Liver (tissue), 9 donors: Measurements from ENCODE around the gene ZNF382. TPM values are rescaled to one million over a fixed set of nuclear protein-coding genes. Genes with fewer than 3 reads are reported as not detected.

Experiments used
- DNase-seq: peaks from one replicate; pipeline ENCODE4 v3.0.0-alpha.2; 2017; ENCODE audit warnings: low spot score
- H3K27ac ChIP-seq, 2 donors: one replicate each; pipeline ENCODE4 v1.7.0; 2013; ENCODE audit warnings: inconsistent platforms in 2 of 2, low read length in 2 of 2, control low read depth in 1 of 2, low read depth in 1 of 2, mild to moderate bottlenecking in 1 of 2
- H3K27me3 ChIP-seq, 4 donors: one replicate each; pipeline versions ENCODE4 v1.6.1 to v1.7.0; 2013; ENCODE audit warnings: low read length in 3 of 4, inconsistent platforms in 1 of 4, mild to moderate bottlenecking in 1 of 4, moderate library complexity in 1 of 4; ENCODE audit not compliant: control insufficient read depth in 4 of 4, insufficient read depth in 4 of 4
- H3K36me3 ChIP-seq, 4 donors: one replicate each; pipeline versions ENCODE4 v1.6.1 to v1.7.0; 2013; ENCODE audit warnings: low read length in 3 of 4, mild to moderate bottlenecking in 3 of 4, low read depth in 1 of 4, moderate library complexity in 1 of 4; ENCODE audit not compliant: control insufficient read depth in 4 of 4, insufficient read depth in 3 of 4
- H3K4me1 ChIP-seq, 4 donors: one replicate each; pipeline versions ENCODE4 v1.6.1 to v1.7.0; 2013; ENCODE audit warnings: low read length in 3 of 4, mild to moderate bottlenecking in 3 of 4, moderate library complexity in 1 of 4; ENCODE audit not compliant: control insufficient read depth in 4 of 4, insufficient read depth in 4 of 4
- H3K4me3 ChIP-seq, 3 donors: one replicate each; pipeline versions ENCODE4 v1.6.1 to v1.7.0; 2013; ENCODE audit warnings: low read length in 3 of 3, control low read depth in 1 of 3, low read depth in 1 of 3, mild to moderate bottlenecking in 1 of 3
- H3K9ac ChIP-seq, 2 donors: one replicate each; pipeline ENCODE4 v1.7.0; 2013; ENCODE audit warnings: low read length in 2 of 2, mild to moderate bottlenecking in 2 of 2, moderate library complexity in 2 of 2, control low read depth in 1 of 2, low read depth in 1 of 2
- H3K9me3 ChIP-seq, 4 donors: one replicate each; pipeline versions ENCODE4 v1.6.1 to v1.7.0; 2013; ENCODE audit warnings: low read length in 3 of 4; ENCODE audit not compliant: control insufficient read depth in 4 of 4
- ATF3 ChIP-seq: IDR thresholded peaks from 2 replicates; pipeline ENCODE4 v1.6.1; 2016; ENCODE audit warnings: antibody characterized with exemption
- EGR1 ChIP-seq, 2 donors: IDR thresholded peaks; 2 replicates each; pipeline ENCODE4 v1.6.1; 2016 to 2018; ENCODE audit warnings: antibody characterized with exemption in 2 of 2, low read depth in 2 of 2
- FOXA1 ChIP-seq: IDR thresholded peaks from 2 replicates; pipeline ENCODE4 v1.6.1; 2016; ENCODE audit warnings: antibody characterized with exemption
- FOXA2 ChIP-seq: IDR thresholded peaks from 2 replicates; pipeline ENCODE4 v1.6.1; 2016; ENCODE audit warnings: antibody characterized with exemption
- GABPA ChIP-seq, 2 donors: IDR thresholded peaks in 1 of 2; conservative IDR thresholded peaks in 1 of 2; 2 replicates each; pipeline ENCODE4 v1.6.1; 2016; ENCODE audit warnings: antibody characterized with exemption in 2 of 2, mild to moderate bottlenecking in 1 of 2, moderate library complexity in 1 of 2
- HNF4A ChIP-seq, 2 donors: conservative IDR thresholded peaks; 2 replicates each; pipeline ENCODE4 v1.6.1; 2016; ENCODE audit warnings: antibody characterized with exemption in 2 of 2, mild to moderate bottlenecking in 2 of 2
- HNF4G ChIP-seq: IDR thresholded peaks from 2 replicates; pipeline ENCODE4 v1.6.1; 2016; ENCODE audit warnings: antibody characterized with exemption
- JUND ChIP-seq, 2 donors: IDR thresholded peaks; 2 replicates each; pipeline ENCODE4 v1.6.1; 2016; ENCODE audit warnings: antibody characterized with exemption in 2 of 2
- NR2F2 ChIP-seq: IDR thresholded peaks from 2 replicates; pipeline ENCODE4 v1.6.1; 2016; ENCODE audit warnings: antibody characterized with exemption
- RAD21 ChIP-seq, 2 donors: IDR thresholded peaks; 2 replicates each; pipeline ENCODE4 v1.6.1; 2016; ENCODE audit warnings: antibody characterized with exemption in 2 of 2, mild to moderate bottlenecking in 2 of 2
- RXRA ChIP-seq, 2 donors: IDR thresholded peaks; 2 replicates each; pipeline ENCODE4 v1.6.1; 2017 to 2018; ENCODE audit warnings: antibody characterized with exemption in 2 of 2, mild to moderate bottlenecking in 1 of 2
- SP1 ChIP-seq: IDR thresholded peaks from 2 replicates; pipeline ENCODE4 v1.6.1; 2018; ENCODE audit warnings: antibody characterized with exemption, mild to moderate bottlenecking
- TAF1 ChIP-seq: conservative IDR thresholded peaks from 2 replicates; pipeline ENCODE4 v1.6.1; 2016; ENCODE audit warnings: antibody characterized with exemption, mild to moderate bottlenecking
- YY1 ChIP-seq: IDR thresholded peaks from 2 replicates; pipeline ENCODE4 v1.6.1; 2016; ENCODE audit warnings: antibody characterized with exemption, mild to moderate bottlenecking
- WGBS: extraction: QIAGEN DNeasy Blood & Tissue Kit; methylation state at CpG from one replicate; pipeline ENCODE4 v1.1.7; 2013; 5-methylcytosine and 5-hydroxymethylcytosine counted together
- polyA plus RNA-seq, 2 donors: library from polyadenylated mRNA; stranded (reverse) in 1 of 2; unstranded in 1 of 2; fragments of 200-250 nt in 1 of 2; fragments of >200 nt in 1 of 2; fragmentation: Nextera tagmentation in 1 of 2; extraction: Ambion mirVana in 1 of 2; gene quantifications; one replicate each; pipeline versions ENCODE4 v1.2.1 to v1.2.3, GENCODE V29; 2013 to 2015
- total RNA-seq, 2 donors: library from RNA; depleted of rRNA; stranded (reverse); fragments of >200 nt; gene quantifications; one replicate each; pipeline ENCODE4 v1.2.3, GENCODE V29; 2014
- TF ChIP-seq, protein P1 (sequence below): IDR thresholded peaks from 2 replicates; pipeline ENCODE4 v1.6.1; 2016; ENCODE audit warnings: antibody characterized with exemption, mild to moderate bottlenecking
- TF ChIP-seq, protein P2 (sequence below): IDR thresholded peaks from 2 replicates; pipeline ENCODE4 v1.6.1; 2016; ENCODE audit warnings: antibody characterized with exemption
- donor health status: healthy.
- donor health status: healthy.
- donor health status: healthy.
- donor health status: healthy.
- donor health status: healthy.

Gene ZNF382
- total and polyA plus RNA-seq, 4 donors = 0.20 to 3.8 (median 1.4) TPM

- Histone ChIP-seq H3K9ac (no peak overlapping the region), H3K4me1 (no peaks in the 10 kb centered on the region), H3K36me3 (peaks cover 4 to 36% (median 29%) of the 10 kb centered on the region in 4 donors), H3K27me3 (no peaks in the 10 kb centered on the region), H3K4me3 (peak overlapping the region in 2 of 3 donors; percentile 46 to 49), H3K9me3 (peaks cover 58 to 82% (median 65%) of the 10 kb centered on the region in 4 donors), H3K27ac (no peak overlapping the region)
- 95% methylated on average over 5 of the region's 5 CpGs for WGBS
- no peak for DNase-seq
- TF ChIP-seq RXRA (IDR thresholded peaks at IDR 0.05) (no peak), YY1 (no peak), HNF4A (conservative IDR thresholded peaks at IDR 0.05) (no peak), RAD21 (IDR thresholded peaks at IDR 0.05) (no peak), EGR1 (IDR thresholded peaks at IDR 0.05; ENCODE audit: low read depth in 2 of 2) (no peak), FOXA1 (no peak), GABPA (IDR thresholded peaks at IDR 0.05 in 1 of 2, conservative IDR thresholded peaks at IDR 0.05 in 1 of 2) (no peak), HNF4G (no peak), FOXA2 (no peak), TAF1 (no peak), JUND (IDR thresholded peaks at IDR 0.05) (no peak), SP1 (no peak), NR2F2 (no peak), ATF3 (no peak)
- TF ChIP-seq, protein P1, sequence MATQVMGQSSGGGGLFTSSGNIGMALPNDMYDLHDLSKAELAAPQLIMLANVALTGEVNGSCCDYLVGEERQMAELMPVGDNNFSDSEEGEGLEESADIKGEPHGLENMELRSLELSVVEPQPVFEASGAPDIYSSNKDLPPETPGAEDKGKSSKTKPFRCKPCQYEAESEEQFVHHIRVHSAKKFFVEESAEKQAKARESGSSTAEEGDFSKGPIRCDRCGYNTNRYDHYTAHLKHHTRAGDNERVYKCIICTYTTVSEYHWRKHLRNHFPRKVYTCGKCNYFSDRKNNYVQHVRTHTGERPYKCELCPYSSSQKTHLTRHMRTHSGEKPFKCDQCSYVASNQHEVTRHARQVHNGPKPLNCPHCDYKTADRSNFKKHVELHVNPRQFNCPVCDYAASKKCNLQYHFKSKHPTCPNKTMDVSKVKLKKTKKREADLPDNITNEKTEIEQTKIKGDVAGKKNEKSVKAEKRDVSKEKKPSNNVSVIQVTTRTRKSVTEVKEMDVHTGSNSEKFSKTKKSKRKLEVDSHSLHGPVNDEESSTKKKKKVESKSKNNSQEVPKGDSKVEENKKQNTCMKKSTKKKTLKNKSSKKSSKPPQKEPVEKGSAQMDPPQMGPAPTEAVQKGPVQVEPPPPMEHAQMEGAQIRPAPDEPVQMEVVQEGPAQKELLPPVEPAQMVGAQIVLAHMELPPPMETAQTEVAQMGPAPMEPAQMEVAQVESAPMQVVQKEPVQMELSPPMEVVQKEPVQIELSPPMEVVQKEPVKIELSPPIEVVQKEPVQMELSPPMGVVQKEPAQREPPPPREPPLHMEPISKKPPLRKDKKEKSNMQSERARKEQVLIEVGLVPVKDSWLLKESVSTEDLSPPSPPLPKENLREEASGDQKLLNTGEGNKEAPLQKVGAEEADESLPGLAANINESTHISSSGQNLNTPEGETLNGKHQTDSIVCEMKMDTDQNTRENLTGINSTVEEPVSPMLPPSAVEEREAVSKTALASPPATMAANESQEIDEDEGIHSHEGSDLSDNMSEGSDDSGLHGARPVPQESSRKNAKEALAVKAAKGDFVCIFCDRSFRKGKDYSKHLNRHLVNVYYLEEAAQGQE = no peak
- TF ChIP-seq, protein P2, sequence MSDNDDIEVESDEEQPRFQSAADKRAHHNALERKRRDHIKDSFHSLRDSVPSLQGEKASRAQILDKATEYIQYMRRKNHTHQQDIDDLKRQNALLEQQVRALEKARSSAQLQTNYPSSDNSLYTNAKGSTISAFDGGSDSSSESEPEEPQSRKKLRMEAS = no peak
These were observed 33.9 kb downstream of the ZNF382 start for GRCh38 chr19:36638862-36639510.

- H3K27ac ChIP-seq = no peak overlapping the region
- no peaks in the 10 kb centered on the region for H3K27me3 ChIP-seq
- no peak overlapping the region for H3K9ac ChIP-seq
- TF ChIP-seq TAF1 (no peak), HNF4G (no peak), RXRA (IDR thresholded peaks at IDR 0.05) (no peak), RAD21 (IDR thresholded peaks at IDR 0.05) (no peak), ATF3 (no peak)
- H3K9me3 ChIP-seq = peaks cover 45 to 70% (median 52%) of the 10 kb centered on the region in 4 donors
- peak overlapping the region in 2 of 3 donors; percentile 56 to 64 for H3K4me3 ChIP-seq
- WGBS = 95% methylated on average over 2 of the region's 2 CpGs
- no peak for DNase-seq
- peaks cover 14 to 70% (median 44%) of the 10 kb centered on the region in 4 donors for H3K36me3 ChIP-seq
- no peaks in the 10 kb centered on the region for H3K4me1 ChIP-seq
These were observed 41.6 kb downstream of the ZNF382 start for GRCh38 chr19:36646746-36647145.
